Hepatocyte (in vitro differentiated cells): ENCODE results near the gene DOCK4. TPM values are rescaled to one million over a fixed set of nuclear protein-coding genes. Genes with fewer than 3 reads are reported as not detected.

ENCODE experiments used
- DNase-seq: peaks from one replicate; pipeline ENCODE4 v3.0.0-alpha.2; 2016; ENCODE audit warnings: low spot score
- H2AFZ ChIP-seq: fragments of 200-600 bp; sonication (generic); 2 replicates; pipeline ENCODE4 v1.6.0; 2016; ENCODE audit warnings: antibody characterized with exemption, mild to moderate bottlenecking
- H3K27ac ChIP-seq: fragments of 200-600 bp; sonication (generic); 2 replicates; pipeline ENCODE4 v1.5.1; 2016; ENCODE audit warnings: mild to moderate bottlenecking
- H3K27me3 ChIP-seq: fragments of 200-600 bp; sonication (generic); 2 replicates; pipeline ENCODE4 v1.6.1; 2016
- H3K36me3 ChIP-seq: fragments of 200-600 bp; sonication (generic); replicated peaks from 2 replicates; pipeline ENCODE4 v1.5.1; 2016; ENCODE audit warnings: low read depth; ENCODE audit not compliant: insufficient read depth
- H3K4me1 ChIP-seq: fragments of 200-600 bp; sonication (generic); 2 replicates; pipeline ENCODE4 v1.5.1; 2016; ENCODE audit warnings: mild to moderate bottlenecking, moderate library complexity; ENCODE audit not compliant: insufficient read depth
- H3K4me2 ChIP-seq: fragments of 200-600 bp; sonication (generic); 2 replicates; pipeline ENCODE4 v1.6.0; 2016
- H3K4me3 ChIP-seq: fragments of 200-600 bp; sonication (generic); 2 replicates; pipeline ENCODE4 v1.5.1; 2016; ENCODE audit warnings: mild to moderate bottlenecking
- H3K79me2 ChIP-seq: fragments of 200-600 bp; sonication (generic); 2 replicates; pipeline ENCODE4 v1.6.0; 2017; ENCODE audit warnings: mild to moderate bottlenecking
- H3K9me2 ChIP-seq: fragments of 200-600 bp; sonication (generic); replicated peaks from 2 replicates; pipeline ENCODE4 v1.6.0; 2017; ENCODE audit warnings: mild to moderate bottlenecking; ENCODE audit not compliant: insufficient read depth
- H3K9me3 ChIP-seq: fragments of 200-600 bp; sonication (generic); 2 replicates; pipeline ENCODE4 v1.5.1; 2016; ENCODE audit warnings: low read depth, mild to moderate bottlenecking
- H4K20me1 ChIP-seq: fragments of 200-600 bp; sonication (generic); 2 replicates; pipeline ENCODE4 v1.6.0; 2016; ENCODE audit warnings: mild to moderate bottlenecking; ENCODE audit not compliant: insufficient read depth, poor library complexity, severe bottlenecking
- EZH2 ChIP-seq: fragments of 200-600 bp; sonication (generic); IDR thresholded peaks from 2 replicates; pipeline ENCODE4 v1.6.1; 2016; ENCODE audit warnings: antibody characterized with exemption, mild to moderate bottlenecking, borderline replicate concordance
- EZH2phosphoT487 ChIP-seq: fragments of 200-600 bp; sonication (generic); IDR thresholded peaks from one replicate; pipeline ENCODE4 v1.6.1; 2018; ENCODE audit warnings: antibody characterized with exemption, mild to moderate bottlenecking, low read depth, moderate library complexity; ENCODE audit not compliant: unreplicated experiment, severe bottlenecking
- WGBS: methylation state at CpG from one replicate; pipeline ENCODE4 v1.1.6; 2016; ENCODE audit warnings: low lambda C conversion rate; ENCODE audit errors: missing lambda C conversion rate; 5-methylcytosine and 5-hydroxymethylcytosine counted together
- polyA plus RNA-seq: library from polyadenylated mRNA; unstranded; fragments of >200 nt; fragmentation: Nextera tagmentation; extraction: Ambion mirVana; gene quantifications from 2 replicates; pipeline ENCODE4 v1.2.1, GENCODE V29; 2016
- total RNA-seq: library from RNA; depleted of rRNA; stranded (reverse); fragments of >200 nt; gene quantifications from 2 replicates; pipeline ENCODE4 v1.2.3, GENCODE V29; 2014
- TF ChIP-seq, protein P1 (sequence below): fragments of 200-600 bp; sonication (generic); IDR thresholded peaks from 2 replicates; pipeline ENCODE4 v1.5.1; 2016; ENCODE audit warnings: antibody characterized with exemption, mild to moderate bottlenecking; ENCODE audit not compliant: poor library complexity

The DOCK4 gene
- total and polyA plus RNA-seq, 2 experiments from 2014 or later = 4.4 to 22.9 TPM

DNA sequence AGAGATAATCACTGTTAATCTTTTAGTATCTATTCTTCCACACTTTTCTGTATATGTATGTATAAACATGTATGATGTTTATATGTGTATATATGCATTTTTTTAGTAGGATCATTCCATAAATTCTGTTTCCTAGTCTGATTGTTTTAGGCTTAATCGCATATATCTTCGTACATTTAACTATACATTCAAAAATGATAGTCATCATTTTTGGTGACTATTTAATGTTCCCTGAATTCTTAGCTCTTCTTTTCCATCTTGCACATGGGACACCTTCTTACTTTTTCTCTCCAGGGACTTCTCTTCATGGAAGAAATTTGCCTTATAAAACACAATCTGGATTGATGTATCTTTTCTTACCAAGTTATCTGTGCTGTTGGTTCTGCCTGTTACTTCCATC, 42.4 kb upstream of the DOCK4 start:
- Histone ChIP-seq H3K9me2 (no peaks in the 10 kb centered on the region), H3K79me2 (peaks cover 9% of the 10 kb centered on the region), H3K27me3 (no peaks in the 10 kb centered on the region), H3K4me3 (no peak overlapping the region), H3K9me3 (no peaks in the 10 kb centered on the region), H3K36me3 (no peaks in the 10 kb centered on the region), H3K4me1 (no peaks in the 10 kb centered on the region), H4K20me1 (no peaks in the 10 kb centered on the region), H3K4me2 (no peak overlapping the region), H2AFZ (no peak overlapping the region), H3K27ac (no peak overlapping the region)
- no peak for DNase-seq
- TF ChIP-seq EZH2phosphoT487 (no peak), EZH2 (no peak)
- TF ChIP-seq, protein P1, sequence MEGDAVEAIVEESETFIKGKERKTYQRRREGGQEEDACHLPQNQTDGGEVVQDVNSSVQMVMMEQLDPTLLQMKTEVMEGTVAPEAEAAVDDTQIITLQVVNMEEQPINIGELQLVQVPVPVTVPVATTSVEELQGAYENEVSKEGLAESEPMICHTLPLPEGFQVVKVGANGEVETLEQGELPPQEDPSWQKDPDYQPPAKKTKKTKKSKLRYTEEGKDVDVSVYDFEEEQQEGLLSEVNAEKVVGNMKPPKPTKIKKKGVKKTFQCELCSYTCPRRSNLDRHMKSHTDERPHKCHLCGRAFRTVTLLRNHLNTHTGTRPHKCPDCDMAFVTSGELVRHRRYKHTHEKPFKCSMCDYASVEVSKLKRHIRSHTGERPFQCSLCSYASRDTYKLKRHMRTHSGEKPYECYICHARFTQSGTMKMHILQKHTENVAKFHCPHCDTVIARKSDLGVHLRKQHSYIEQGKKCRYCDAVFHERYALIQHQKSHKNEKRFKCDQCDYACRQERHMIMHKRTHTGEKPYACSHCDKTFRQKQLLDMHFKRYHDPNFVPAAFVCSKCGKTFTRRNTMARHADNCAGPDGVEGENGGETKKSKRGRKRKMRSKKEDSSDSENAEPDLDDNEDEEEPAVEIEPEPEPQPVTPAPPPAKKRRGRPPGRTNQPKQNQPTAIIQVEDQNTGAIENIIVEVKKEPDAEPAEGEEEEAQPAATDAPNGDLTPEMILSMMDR = no peak
- WGBS = 97% methylated on average over 2 of the region's 2 CpGs

DNA sequence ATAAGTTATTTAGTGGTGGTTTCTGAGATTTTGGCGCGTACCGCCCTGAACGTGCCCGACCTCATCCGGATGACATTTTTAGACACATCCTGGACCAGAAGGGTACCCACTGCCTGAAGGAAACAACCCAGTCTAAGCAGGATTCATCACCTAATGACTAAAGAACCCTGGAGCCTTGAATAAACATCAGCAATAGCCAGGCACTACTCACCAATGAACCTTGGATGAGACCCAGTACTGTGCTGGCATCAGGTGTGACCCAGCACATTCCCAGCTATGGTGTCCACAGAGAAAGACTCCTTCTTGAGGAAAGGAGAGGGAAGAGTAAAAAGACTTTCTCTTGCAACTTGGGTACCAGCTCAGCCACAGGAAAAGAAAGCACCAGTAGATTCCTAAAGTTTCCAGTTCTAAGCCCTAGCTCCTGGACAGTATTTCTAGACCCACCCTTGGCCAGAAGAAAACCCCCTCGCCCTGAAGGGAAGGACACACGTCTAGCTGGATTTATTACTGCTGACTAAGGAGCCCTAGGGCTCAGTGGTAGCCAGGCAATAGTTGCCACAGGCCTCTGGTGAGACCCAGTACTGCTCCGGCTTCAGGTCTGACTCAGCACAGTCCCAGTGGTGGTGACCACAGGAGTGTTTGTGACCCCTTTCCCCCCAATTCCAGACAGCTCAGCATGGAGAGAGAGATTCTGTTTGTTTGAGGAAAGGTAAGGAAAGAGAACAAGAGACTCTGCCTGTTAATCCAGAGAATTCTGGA, 32.8 kb upstream of the DOCK4 start:
- Histone ChIP-seq H3K79me2 (peaks cover 25% of the 10 kb centered on the region), H3K36me3 (no peaks in the 10 kb centered on the region), H3K27me3 (no peaks in the 10 kb centered on the region), H2AFZ (no peak overlapping the region), H3K27ac (no peak overlapping the region), H3K4me1 (no peaks in the 10 kb centered on the region), H4K20me1 (no peaks in the 10 kb centered on the region), H3K9me2 (no peaks in the 10 kb centered on the region), H3K9me3 (no peaks in the 10 kb centered on the region), H3K4me2 (no peak overlapping the region), H3K4me3 (no peak overlapping the region)
- no peak for DNase-seq
- TF ChIP-seq EZH2phosphoT487 = no peak
- WGBS = 94% methylated on average over 9 of the region's 9 CpGs

DNA sequence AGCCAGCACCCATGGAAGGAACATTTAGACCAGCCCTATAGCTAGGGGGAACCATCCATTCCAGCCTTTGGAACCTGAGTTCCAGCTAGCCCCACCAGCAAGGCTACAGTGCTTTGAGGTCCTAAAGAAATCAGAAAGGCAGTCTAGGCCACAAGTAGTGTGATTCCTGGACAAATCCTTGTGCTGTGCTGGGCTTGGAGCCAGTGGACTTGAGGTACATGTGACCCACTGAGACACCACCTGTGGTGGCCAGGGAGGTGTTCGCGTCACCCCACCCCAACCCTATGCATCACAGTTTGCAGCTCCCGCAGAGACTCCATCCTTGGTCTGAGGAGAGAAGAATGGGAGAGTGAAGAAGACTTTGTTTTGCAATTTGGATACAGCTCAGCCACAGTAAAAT, 32.1 kb upstream of the DOCK4 start:
- Histone ChIP-seq H3K79me2 (peaks cover 30% of the 10 kb centered on the region), H3K4me3 (no peak overlapping the region), H3K27ac (no peak overlapping the region), H3K36me3 (no peaks in the 10 kb centered on the region), H4K20me1 (no peaks in the 10 kb centered on the region), H3K4me1 (no peaks in the 10 kb centered on the region), H3K4me2 (no peak overlapping the region), H3K9me3 (no peaks in the 10 kb centered on the region), H3K27me3 (no peaks in the 10 kb centered on the region), H2AFZ (no peak overlapping the region), H3K9me2 (no peaks in the 10 kb centered on the region)
- WGBS = 100% methylated on average over 3 of the region's 3 CpGs
- DNase-seq = no peak
- TF ChIP-seq, protein P1 = no peak
- no peak for TF ChIP-seq EZH2
- TF ChIP-seq EZH2phosphoT487 = no peak

GRCh38 chr7:112236597-112236996, 30.4 kb upstream of the DOCK4 start:
- H3K27me3 ChIP-seq = no peaks in the 10 kb centered on the region
- H3K79me2 ChIP-seq = peaks cover 30% of the 10 kb centered on the region
- H3K27ac ChIP-seq = no peak overlapping the region
- H3K4me1 ChIP-seq = no peaks in the 10 kb centered on the region
- H3K36me3 ChIP-seq = no peaks in the 10 kb centered on the region
- H3K4me2 ChIP-seq = no peak overlapping the region
- H2AFZ ChIP-seq = no peak overlapping the region
- H4K20me1 ChIP-seq = no peaks in the 10 kb centered on the region
- 58% methylated on average over 2 of the region's 2 CpGs for WGBS
- no peak for DNase-seq
- H3K4me3 ChIP-seq = no peak overlapping the region
- H3K9me3 ChIP-seq = no peaks in the 10 kb centered on the region
- TF ChIP-seq EZH2phosphoT487 = no peak
- TF ChIP-seq EZH2 = no peak
- TF ChIP-seq, protein P1 = no peak
- H3K9me2 ChIP-seq = no peaks in the 10 kb centered on the region
